Uterus (tissue), 2 donors: Measurements from ENCODE around the gene FMN2.

Experiments
- POLR2A ChIP-seq, 2 donors: fragments of 450-650 bp; IDR thresholded peaks; one replicate each; pipeline ENCODE4 v1.6.1; 2016; ENCODE audit warnings: antibody characterized with exemption in 2 of 2, mild to moderate bottlenecking in 1 of 2, moderate library complexity in 1 of 2
- TF ChIP-seq, protein P1 (sequence below), 4 experiments: fragments of 200-600 bp in 2 of 4; fragments of 450-650 bp in 2 of 4; sonication (generic) in 2 of 4; IDR thresholded peaks; one replicate each; pipeline ENCODE4 v1.5.1; 2016 to 2019; ENCODE audit warnings: antibody characterized with exemption in 4 of 4, mild to moderate bottlenecking in 2 of 4, moderate library complexity in 1 of 4

DNA sequence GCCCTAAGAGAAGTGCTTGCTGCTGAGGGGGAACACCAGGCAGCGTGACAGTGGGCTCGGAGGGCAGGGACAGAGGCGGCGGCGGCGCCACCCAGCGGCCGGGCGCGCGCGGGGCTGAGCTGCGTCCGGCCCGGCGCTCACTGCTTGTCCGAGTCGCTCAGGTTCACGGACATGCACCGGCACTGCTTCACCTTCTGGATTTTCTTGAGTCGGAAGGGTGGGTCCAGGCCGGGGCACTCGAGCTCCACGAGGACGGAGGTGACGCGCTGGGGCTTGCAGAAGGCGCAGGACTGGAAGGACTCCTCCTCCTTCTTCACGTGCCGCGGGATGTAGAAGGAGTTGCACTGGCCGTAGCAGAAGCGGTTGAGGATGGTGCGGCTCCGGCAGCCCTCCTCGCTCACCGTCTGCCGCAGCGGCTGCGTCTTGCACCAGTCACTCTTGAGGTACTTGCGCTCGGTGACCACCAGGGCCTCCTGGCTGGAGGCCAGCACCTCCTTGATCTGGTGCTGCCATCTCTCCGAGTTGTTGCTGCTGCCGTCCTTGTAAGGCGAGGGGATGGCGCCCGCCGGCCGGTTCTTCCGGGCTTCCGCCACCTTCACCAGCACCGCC lies 401.3 kb downstream of the FMN2 start:
- TF ChIP-seq, protein P1, sequence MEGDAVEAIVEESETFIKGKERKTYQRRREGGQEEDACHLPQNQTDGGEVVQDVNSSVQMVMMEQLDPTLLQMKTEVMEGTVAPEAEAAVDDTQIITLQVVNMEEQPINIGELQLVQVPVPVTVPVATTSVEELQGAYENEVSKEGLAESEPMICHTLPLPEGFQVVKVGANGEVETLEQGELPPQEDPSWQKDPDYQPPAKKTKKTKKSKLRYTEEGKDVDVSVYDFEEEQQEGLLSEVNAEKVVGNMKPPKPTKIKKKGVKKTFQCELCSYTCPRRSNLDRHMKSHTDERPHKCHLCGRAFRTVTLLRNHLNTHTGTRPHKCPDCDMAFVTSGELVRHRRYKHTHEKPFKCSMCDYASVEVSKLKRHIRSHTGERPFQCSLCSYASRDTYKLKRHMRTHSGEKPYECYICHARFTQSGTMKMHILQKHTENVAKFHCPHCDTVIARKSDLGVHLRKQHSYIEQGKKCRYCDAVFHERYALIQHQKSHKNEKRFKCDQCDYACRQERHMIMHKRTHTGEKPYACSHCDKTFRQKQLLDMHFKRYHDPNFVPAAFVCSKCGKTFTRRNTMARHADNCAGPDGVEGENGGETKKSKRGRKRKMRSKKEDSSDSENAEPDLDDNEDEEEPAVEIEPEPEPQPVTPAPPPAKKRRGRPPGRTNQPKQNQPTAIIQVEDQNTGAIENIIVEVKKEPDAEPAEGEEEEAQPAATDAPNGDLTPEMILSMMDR (IDR thresholded peaks at IDR 0.05), result no peak
- TF ChIP-seq POLR2A (IDR thresholded peaks at IDR 0.05), result no peak
